PFSK-1 (cell line): Measurements from ENCODE around the gene PSMC1.

Experiments
- FOXP2 ChIP-seq: optimal IDR thresholded peaks from 2 replicates; pipeline ENCODE3; 2011; ENCODE audit warnings: borderline replicate concordance, control low read depth, inconsistent platforms; ENCODE audit not compliant: insufficient read depth; ENCODE audit errors: extremely low read length, extremely low read depth
- POLR2AphosphoS5 ChIP-seq: IDR thresholded peaks from 2 replicates; pipeline ENCODE4 v1.6.1; 2012; ENCODE audit warnings: low read depth, mild to moderate bottlenecking, control low read depth, low read length, moderate library complexity
- SIN3A ChIP-seq: IDR thresholded peaks from 2 replicates; pipeline ENCODE4 v1.6.1; 2012; ENCODE audit warnings: mild to moderate bottlenecking, low read length, moderate library complexity, borderline replicate concordance; ENCODE audit not compliant: insufficient read depth
- TAF1 ChIP-seq: IDR thresholded peaks from 2 replicates; pipeline ENCODE4 v1.6.1; 2012; ENCODE audit warnings: low read length, control low read depth, borderline replicate concordance; ENCODE audit not compliant: insufficient read depth
- TF ChIP-seq, protein P1 (sequence below), 2 experiments: IDR thresholded peaks; 2 replicates each; pipeline versions ENCODE4 v1.6.1 to v1.8.0; 2011 to 2012; ENCODE audit warnings: low read depth in 2 of 2, low read length in 2 of 2, control low read depth in 1 of 2, inconsistent platforms in 1 of 2, mild to moderate bottlenecking in 1 of 2, moderate library complexity in 1 of 2; ENCODE audit not compliant: insufficient read depth in 1 of 2

DNA sequence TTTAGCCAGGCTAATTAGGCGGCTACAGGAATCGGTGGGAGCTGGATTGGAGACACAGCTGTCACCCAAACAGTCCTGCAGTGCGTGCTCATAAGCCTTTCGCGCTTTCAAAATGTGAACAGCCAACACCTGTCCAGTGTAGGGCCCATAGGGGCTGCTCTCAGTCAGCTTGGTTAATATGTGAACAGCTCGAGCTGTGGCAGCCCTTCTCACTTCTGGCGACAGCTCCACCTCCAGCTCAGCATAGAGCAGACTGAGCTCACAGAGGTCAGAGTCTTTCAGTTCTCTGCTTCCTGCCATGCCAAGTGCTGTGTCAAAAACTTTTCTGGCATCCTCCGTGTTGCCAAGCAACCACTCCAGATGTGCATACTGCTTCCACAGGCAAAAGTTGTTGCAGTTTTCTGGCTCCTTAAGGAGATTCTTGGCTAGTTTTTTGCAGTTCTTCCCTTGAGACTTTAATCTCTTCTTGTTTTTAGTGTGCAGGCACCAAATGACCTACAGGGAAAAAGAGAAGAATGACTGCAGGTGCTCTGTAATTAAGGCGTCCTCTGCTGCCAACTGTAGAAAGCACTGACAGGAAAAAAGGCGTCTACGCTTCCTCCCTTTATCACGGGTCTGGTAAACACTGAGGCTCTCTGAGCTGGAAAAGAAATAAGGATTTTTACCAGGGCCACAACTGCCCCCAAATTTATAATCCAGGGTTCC is 32.5 kb downstream of the PSMC1 start:
- TF ChIP-seq TAF1 (no peak), SIN3A (no peak), POLR2AphosphoS5 (no peak), FOXP2 (no peak)
- TF ChIP-seq, protein P1, sequence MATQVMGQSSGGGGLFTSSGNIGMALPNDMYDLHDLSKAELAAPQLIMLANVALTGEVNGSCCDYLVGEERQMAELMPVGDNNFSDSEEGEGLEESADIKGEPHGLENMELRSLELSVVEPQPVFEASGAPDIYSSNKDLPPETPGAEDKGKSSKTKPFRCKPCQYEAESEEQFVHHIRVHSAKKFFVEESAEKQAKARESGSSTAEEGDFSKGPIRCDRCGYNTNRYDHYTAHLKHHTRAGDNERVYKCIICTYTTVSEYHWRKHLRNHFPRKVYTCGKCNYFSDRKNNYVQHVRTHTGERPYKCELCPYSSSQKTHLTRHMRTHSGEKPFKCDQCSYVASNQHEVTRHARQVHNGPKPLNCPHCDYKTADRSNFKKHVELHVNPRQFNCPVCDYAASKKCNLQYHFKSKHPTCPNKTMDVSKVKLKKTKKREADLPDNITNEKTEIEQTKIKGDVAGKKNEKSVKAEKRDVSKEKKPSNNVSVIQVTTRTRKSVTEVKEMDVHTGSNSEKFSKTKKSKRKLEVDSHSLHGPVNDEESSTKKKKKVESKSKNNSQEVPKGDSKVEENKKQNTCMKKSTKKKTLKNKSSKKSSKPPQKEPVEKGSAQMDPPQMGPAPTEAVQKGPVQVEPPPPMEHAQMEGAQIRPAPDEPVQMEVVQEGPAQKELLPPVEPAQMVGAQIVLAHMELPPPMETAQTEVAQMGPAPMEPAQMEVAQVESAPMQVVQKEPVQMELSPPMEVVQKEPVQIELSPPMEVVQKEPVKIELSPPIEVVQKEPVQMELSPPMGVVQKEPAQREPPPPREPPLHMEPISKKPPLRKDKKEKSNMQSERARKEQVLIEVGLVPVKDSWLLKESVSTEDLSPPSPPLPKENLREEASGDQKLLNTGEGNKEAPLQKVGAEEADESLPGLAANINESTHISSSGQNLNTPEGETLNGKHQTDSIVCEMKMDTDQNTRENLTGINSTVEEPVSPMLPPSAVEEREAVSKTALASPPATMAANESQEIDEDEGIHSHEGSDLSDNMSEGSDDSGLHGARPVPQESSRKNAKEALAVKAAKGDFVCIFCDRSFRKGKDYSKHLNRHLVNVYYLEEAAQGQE (IDR thresholded peaks at IDR 0.05; ENCODE audit: insufficient read depth in 1 of 2, low read depth in 2 of 2, low read length in 2 of 2), result no peak
